DMS114 treated with DMSO at 0.1 percent for 48 hours (cell line): Measurements from ENCODE around the gene ABCC5.

ENCODE experiments used
- DNase-seq: peaks from one replicate; lab custom pipeline; 2025; ENCODE audit not compliant: unreplicated experiment; lab: John Stamatoyannopoulos, UW

The ABCC5 gene

DNA sequence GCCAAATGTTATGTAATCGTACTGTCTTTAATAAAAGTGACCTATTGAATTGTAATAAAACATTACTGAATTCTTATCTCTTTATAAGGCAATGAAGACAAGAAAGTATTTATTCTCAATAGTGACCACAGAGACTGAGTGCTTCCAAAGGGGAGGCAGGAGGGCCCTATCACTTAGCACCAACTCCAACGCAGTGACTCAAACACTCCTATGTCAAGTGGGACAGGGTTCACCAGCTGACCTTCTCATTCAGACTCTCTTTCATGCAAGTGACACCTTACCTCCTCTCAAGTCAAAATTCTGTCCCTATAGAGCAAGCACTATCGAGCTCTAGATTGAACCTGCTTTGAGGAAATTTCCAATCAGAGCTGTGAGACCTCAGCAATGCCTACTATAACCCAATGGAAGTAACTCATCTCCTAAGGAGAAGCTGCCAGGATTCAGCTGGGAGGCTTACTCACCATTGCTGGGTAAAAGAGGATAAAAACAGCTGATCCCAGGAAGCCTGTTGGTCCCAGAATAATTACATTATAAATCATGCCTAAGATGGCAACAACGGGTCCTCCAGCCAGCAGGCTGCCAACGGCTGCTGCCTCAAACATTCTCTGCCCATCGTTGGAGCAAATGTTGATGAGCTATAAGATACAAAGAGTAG lies 35.6 kb downstream of the ABCC5 start:
- no peak for DNase-seq

DNA sequence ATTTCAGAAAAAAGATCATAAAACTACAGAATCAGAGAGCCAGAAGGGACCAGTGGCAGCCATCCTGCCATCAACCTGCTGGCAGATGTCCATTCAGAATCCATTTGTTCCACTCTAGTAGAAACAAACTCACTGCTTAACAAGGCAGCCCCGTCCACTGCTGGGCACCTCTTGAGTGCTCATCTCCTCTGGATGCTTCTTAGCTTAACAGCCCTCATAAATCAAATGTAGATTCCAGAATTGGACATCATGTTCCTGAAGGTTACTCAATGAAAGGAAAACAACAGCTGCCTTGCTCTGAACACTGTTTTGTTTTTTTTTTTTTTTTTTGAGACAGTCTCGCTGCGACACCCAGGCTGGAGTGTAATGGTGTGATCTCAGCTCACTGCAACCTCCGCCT lies 37.3 kb downstream of the ABCC5 start:
- no peak for DNase-seq

DNA sequence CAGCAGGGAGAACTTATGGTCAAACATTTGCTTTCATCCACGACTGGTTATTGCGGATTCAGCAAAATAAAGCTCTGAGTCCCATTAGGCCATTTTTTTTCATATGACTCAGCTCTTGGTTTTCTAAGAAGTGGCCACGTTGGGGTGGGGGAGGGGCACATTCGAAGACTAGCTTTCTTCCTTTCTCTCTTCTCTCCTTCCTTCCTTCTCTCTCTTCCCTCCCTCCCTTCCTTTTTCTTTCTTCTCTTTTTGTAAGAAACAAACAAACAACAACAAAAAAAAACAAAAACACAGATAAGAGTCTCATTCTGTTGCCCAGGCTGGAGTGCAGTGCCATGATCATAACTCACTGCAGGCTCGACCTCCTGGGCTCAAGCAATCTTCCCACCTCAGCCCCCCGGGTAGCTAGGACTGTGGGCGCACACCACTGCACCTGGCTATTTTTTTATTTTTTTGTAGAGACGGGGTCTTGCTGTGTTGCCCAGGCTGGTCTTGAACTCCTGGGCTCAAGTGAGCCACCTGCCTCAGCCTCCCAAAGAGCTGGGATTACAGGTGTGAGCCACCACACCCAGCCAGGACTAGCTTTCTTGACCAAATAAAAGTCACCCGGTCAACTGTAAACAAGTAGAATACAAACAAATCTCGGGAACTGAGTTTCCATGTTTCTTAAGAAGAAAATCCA lies 41.6 kb downstream of the ABCC5 start:
- no peak for DNase-seq

DNA sequence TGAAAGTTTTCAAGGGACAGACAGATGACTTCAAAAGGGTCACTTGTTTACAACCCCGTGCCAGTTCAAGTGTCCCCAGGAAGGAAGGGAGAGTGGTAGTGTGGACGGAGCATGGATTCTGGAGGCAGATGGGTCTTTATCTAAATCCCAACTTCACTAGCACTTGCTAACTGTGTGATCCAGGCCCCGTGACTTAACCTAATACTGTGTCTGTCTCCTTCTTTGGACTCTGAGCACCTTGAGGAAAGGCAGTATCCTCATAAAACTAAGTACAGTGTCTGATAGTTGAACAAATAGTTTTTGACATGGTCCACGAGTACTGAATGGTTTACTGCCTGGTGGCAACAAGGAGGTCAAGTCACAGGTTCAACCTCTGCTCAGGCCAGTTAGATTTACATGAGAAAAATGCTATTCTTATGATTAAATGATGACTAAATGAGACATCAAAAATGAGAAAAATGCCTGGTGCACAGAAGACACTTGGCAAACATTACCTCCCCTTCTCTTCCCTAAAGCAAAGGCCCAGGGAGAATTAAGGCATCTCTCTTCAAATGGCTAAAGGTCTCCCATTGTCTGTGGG lies 48.9 kb downstream of the ABCC5 start:
- no peak for DNase-seq

DNA sequence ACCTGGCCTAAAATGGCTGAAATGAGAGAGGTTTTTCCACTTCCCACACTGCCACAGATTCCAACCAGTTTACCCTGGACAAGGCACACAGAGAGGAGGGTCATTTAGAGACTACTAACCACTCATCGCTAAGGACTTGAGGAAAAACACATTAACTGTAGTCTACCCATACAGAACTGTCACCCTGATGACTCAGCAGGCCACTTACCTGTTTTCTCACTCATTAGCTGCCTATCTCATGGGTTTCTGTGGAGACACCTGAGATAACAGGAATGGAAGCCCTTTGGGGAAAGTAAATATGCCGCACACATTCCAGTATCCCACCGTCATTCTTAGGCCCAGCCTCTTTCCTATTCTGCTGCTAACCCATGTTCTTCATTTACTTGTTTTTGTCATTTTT lies 50.0 kb downstream of the ABCC5 start:
- DNase-seq = no peak

DNA sequence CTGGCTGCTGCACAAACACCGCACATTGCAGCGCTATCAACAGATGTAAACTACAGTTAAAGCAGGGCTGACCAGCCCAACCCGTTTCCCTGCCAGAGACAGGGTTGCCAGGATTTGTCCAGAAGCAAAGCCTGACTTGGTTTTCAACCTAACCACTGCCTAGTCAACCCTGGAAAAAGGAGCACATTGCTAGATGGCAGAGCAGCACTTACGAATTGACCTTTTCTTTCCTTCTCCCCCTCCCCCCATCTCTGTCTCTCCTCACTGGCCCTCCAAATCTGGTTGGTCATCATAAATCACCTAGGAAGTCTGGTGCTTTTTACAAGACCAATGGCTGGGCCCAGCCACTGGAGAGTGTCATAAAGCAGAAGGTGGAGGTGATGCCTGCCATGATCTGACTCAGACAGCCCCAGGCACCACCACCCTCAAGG lies 51.3 kb downstream of the ABCC5 start:
- no peak for DNase-seq

DNA sequence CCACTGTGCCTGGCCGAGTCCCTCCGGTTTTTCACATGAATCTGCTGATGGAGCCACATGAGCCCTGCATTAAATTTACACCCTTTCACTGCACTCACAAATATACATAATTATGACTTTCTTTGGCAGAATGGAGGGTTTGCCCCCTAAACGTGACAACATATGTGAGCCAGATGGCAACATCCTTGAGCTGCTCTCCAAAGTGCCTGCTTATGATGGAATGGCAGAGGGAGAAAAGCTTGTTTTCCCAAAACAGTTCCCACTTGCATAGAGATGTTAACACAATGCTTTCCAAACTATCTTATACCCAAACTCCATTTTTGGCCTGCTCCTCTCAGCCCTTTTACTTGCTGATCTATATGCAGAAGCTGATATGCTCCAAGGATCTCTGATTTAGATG lies 54.9 kb downstream of the ABCC5 start:
- no peak for DNase-seq

DNA sequence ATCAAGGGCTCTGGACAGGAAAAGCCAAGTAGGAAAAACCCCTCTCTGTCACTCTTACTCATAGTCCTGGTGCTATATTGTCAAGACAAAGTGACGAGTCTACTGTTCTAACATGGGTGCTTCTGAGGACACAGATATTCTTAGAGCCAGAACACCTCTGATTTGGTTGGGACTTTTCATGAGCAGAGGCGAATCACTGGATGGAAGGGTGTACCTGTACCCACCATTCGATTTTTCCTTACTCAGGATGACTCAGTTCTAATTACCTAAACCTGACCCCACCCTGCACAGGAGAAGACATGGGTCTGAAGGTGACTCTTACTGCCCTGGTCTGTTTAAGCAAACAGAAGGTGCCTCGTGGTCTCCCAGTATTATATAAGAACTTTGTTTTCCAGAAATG lies 58.5 kb downstream of the ABCC5 start:
- DNase-seq = no peak

DNA sequence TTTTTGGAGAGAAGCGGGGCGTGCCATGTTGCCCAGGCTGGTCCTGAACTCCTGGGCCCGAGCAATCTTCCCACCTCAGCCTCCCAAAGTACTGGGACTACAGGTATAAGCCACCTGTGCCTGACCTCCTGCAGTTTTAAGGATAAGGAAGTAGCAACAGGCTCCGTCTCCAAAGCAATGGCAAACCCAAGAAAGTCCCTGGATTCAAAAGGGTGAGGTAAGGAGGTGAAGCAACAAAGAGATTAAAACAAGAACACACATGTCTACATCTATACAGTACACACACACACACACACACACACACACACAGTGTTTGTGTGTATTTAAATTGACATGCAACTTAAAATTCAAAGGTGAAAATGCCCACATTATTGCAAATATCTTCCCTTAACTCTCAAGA lies 58.9 kb downstream of the ABCC5 start:
- no peak for DNase-seq

DNA sequence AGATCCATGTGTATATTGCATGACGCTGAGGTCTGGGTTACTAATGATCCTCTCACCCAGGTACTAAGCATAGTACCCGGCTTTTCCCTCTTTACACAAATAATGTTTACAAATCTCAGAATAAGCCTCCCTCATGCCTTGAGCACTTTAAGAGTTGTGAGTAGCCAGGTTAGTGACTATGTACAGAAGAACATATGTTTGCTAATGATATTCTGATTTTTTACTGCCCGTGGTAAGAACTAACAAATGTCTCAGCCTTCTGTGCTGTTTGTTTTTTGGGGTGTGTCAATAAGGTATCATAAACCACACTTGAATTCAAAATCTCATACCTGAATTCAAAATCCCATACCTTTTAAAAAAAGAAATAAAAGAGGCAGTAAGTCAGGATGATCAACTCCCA lies 59.5 kb downstream of the ABCC5 start:
- DNase-seq = no peak

DNA sequence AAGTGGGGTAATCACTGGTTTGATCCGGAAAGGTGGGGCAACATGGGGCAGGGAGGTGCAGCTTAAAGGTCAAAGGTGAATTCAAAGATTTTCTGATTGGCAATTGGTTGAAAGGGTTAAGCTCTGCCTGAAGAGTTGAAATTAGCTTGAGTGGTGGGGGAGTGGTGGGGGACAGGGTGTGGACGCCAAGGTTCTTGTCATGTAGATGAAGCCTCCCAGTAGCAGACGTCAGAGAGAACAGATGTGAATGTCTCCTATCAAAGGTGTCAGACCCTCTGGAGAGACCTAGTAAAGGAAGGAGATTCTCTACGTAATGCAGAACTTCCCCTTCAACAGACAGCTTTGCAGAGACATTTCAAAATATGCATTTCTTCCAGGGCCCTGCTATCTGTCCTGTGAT lies 62.8 kb downstream of the ABCC5 start:
- DNase-seq = no peak

DNA sequence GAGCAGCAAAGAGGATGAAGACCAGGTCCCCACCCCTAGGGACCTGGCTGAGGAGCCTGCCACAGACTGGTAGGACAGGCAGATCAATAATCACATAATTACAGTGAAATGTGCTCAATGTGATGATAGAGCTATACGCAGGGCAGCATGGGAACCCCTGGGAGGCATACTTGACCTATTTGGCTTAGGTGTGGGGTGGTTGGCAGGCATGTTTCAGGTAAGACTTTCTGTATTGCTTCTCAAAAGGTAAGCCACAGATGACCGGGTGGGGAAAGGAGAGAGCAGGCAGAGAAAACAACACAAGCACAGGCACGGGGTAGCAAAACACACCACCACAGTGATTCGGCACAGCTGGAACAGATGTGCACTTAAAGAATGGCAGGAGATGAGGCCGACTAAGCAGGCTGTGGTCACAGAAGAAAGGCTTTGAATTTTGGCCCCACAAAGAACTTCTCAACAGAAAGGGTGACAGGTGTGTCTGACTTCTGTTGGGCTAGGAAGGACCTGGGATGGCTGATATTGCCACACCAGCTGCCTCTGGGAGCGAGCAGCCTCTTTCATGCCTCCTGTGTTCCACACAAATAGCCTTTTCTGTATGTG lies 64.1 kb downstream of the ABCC5 start:
- no peak for DNase-seq

DNA sequence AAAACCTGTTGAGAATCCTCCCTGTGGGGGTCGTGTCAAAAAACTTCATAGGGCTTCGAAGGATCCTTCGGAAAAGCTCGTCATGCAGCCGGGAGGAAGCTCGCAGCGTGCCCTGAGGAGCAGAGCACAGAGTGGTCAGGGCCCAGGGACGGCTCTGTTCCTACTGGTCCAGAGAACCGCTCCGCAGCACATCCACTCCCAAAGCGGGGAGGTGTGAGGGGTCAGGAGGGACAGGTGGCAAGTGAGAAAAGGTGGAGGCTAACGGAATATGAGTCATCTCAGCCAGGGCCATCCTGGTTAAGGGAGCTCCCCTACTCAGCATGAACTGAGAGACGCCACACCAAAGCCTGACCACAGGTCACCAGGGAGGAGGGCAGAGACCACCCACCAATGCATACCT lies 66.2 kb downstream of the ABCC5 start:
- DNase-seq = no peak

DNA sequence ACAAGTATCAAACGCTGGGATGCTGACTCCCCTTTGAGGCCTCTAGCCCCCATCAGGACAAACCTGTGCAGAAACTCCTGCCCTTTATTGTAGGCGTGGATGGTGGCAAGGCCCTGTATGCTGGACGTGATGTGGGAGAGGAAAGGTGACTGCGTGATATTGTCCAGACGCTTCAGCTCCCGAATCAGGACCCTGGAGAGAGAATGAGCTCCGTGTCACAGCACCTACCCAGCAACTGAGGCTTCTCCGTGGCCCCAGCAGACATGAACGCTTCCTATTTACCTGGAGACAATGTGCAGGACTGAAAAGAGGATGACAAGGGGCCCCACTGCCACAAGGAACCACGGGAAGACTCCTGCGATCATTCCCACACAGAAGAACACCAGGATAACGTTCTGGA lies 68.0 kb downstream of the ABCC5 start:
- DNase-seq = no peak

DNA sequence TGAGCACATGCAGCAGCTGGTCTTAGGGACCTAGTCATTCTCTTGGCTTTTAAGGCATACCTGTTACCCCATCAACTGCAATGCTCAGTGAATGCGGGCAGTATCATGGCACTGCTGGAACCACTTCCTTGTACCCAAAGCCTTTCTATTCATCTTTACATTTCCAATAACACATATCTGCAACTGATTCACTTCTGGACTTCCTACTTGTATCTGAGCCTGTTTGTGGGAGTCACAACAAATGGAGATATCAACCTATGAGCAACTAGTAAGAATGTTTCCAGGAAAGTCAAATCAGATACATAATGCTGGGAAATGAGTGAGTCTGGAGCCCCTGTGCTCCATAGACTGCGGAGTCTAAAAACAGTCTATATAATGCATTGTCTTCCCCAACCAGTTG lies 71.6 kb downstream of the ABCC5 start:
- no peak for DNase-seq

DNA sequence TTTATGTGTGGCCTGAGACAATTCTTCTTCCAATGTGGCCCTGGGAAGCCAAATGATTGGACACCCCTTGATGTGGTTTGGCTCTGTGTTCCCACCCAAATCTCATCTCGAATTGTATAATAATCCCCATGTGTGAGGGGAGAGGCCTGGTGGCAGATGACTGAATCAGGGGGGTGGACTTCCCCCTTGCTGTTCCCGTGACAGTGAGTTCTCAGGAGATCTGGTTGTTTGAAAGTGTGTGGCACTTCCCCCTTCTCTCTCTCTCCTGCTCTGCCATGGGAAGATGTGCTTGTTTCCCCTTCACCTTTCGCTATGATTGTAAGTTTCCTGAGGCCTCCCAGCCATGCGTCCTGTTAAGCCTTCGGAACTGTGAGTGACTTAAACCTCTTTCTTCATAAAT lies 72.9 kb downstream of the ABCC5 start:
- DNase-seq = no peak

DNA sequence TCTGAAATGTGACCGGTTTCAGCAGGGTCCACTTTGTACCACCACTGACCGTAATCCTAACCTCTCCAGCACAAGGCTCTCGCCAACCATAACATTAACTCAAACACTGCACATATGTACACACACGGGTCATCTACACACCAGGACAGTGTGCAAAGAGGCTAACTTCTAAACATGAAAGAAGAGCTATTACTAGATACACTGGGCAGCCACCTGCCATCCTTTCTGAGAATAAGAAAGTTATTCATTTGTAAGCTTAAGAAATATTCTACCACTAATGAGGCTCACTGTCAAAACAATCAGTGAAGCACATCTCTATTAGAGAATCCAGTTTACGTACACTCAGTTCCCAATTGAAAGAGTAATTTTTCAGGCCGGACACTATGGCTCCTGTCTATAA lies 73.9 kb downstream of the ABCC5 start:
- no peak for DNase-seq

DNA sequence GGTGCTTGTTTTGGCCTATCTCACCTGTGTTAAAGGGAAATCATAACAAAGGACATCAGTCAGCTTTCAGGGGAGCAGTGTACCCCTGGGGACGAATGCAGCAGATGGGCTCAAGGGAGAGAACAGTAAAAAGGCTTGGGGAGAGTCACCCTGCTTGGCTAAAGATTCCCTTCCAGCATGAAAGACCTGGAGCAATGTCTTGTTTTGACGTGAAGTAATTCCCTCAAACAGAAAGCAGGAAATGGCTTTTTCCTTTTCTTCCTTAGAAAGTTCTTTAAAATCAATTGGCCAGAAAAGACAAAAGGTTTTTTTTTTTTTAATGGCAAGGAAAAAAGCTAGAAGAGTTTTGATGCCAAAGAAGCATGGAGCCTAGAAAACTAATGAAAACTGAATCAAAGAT lies 76.5 kb downstream of the ABCC5 start:
- DNase-seq = no peak

DNA sequence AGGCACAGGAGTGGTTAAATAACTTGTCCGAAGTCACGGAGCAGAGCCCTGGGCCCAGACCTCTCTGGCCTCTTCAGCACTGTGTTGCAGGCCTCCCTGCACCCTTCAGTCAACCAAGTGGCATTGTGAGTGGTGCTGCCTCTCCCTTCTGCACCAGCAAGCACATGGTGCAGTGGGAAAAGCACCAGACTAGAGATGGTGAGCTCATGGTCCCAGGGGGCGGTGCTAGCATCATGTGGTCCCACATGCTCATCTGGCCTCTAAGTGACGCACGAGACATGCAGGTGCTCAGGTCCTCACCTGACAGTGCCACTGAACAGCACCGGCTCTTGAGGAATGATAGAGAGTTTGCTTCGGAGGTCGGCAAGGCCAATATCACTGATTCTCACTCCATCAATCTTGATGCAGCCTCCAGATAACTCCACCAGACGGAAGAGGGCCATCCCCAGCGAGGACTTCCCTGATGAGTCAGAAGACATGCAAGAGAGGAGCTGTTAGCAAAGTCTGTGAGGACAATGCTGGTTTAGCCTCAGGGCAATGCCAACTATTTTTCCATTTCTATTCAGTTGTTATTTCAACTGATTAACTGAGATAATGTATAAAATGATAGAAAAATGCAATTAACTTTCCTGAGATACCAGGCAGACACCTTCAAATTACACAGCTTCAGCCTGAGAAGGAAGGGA lies 79.9 kb downstream of the ABCC5 start:
- no peak for DNase-seq

DNA sequence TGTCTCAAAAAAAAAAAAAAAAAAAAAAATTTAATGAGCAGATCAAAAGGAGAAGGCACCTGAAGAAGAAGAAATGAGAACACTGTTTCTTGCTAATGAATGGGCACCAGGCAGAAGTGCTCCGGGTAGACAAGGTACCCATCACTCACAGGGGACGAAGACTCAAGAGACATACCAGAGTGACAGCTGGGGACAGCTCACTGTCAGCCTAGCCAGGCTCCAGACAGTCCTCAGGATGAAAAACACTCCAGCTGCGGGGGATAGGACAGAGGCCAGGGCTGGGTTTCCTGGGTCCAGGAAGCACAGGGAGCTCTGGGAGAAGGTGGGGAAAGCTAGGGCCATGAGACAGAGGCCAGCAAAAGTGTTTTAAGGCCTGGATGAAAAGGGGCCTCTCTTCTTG lies 84.5 kb downstream of the ABCC5 start:
- DNase-seq = no peak

DNA sequence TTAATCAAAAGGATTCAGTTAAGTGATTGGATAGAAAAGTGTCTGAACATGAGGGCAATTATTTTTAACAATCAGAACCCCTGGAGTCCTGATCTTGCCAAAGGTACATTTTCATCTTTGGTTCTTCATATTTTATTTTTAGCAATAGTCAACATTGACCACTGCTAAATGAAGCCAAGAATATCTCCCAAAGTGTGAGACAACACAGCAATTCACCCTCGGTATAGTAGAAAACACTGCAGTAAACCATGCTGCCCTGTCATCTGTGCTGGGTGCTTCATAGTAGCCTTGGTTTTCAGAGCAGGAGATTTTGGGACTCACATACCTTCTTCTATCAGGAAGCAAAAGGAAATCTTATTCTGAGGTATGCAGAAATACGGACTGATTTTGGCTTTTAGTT lies 85.8 kb downstream of the ABCC5 start:
- DNase-seq = no peak

DNA sequence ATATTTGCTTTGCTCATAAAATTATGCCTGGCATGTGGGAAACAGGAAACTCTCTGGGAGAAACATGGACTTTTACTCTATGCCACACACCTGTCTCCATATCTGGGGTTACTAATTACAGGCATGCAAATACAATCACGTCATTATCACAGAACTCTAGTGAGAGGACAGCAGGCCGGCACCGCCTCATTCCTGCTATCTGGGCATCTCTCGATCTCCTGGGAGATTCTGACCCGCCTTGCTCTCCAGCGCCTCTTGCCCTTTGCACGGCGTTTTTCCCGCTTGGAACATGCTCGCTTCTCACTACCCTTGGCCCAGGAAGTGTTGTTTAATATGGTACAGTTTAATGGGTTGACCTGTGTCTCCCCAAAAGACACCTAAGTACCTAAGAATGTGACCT lies 87.6 kb downstream of the ABCC5 start:
- no peak for DNase-seq
